ENCODE data around the gene ZNF264.
A peak's percentile ranks its signal among the peaks of the same experiment; 100 is the strongest.
"Not testable (repeated sequence)": the region's sequence is repeated elsewhere in the genome, so short reads cannot be mapped to it uniquely, and the experiment has no call there.

The ZNF264 gene

DNA sequence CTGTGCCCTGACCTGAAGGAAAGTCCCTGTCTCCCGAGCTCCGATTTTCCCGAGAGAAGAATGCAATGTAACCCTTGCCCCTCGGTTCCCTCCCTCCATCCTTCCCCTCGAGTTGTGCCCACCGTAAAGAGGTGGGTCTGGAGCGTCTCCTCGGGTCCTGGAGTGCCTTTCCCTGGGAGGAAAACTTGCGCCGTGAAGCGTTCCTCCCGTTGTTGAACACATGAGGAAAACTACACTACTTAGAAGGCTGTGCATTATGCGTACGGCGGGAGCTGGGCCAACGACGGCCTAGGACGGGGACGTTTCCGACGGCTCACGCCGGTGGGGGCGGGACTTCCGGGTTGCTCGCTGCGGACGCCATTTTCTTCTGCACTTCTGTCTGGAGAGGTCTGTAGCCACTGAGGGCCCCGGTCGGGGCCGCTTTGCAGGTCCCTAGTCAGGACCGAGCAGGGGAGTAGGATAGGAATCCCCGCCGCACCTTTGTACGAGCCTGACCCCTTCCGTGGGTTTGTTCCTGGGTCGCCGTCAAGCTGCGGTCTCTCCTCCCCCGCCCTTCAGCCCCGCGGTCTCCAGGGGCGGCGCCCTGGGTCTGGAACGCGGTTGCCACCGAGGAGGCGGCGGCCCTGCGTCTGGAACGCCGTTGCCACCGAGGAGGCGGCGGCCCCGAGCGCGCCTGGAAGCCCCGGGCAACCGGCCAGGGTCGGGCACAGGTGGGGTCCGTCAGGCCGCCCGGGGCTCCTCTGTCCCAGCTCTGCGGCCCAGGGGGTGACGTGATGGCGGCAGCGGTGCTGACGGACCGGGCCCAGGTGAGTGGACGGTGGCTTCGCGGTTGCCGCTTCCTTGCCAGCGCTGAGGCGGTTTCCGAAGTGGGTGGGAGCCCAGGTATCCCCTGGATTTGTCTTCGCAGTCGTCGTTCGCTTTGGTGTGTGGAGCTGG is at the start of gene ZNF264:
Gene ZNF264 (plus strand): TSS at position 360 of the 936 bp plus-strand sequence. CDS start 414 bp downstream, at position 774.
- DNase-seq, result peak; percentile 89

DNA sequence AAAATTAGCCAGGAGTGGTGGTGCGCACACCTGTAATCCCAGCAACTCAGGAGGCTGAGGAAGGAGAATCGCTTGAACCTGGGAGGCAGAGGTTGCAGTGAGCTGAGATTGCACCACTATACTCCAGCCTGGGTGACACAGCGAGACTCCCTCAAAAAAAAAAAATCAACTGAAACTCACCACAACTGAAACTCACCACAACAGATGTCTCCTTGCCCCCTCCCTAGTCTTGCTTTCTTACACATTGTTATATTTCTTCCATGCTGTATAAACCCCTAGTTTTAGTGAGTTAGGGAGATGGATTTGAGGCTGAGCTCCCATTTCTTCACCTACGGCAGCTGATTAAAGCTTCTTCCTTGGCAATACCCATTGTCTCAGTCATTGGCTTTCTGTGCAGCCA is 49.6 kb upstream of the ZNF264 start:
- no peak for DNase-seq

DNA sequence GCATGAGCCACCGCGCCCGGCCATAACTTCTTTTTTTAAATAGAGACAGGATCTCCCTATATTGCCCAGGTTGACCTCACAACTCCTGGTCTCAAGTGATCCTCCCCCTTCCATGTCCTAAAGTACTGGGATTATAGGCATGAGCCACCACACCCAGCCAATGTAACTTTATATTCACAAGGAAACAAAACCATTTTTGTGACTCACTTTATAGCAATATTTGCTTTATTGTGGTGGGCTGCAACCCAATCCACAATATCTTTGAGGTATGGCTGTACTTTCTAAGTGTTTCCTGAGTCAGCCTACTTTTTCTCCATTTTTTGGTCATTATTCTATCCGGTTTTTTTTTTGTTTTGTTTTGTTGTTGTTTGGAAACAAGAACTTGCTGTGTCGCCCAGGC is 38.4 kb upstream of the ZNF264 start:
- DNase-seq, result no peak

GRCh38 chr19:57161985-57162539 is 29.2 kb upstream of the ZNF264 start:
- DNase-seq, result no peak

- no peak for DNase-seq
Observed at GRCh38 chr19:57165846-57166245, 25.5 kb upstream of the ZNF264 start.

DNA sequence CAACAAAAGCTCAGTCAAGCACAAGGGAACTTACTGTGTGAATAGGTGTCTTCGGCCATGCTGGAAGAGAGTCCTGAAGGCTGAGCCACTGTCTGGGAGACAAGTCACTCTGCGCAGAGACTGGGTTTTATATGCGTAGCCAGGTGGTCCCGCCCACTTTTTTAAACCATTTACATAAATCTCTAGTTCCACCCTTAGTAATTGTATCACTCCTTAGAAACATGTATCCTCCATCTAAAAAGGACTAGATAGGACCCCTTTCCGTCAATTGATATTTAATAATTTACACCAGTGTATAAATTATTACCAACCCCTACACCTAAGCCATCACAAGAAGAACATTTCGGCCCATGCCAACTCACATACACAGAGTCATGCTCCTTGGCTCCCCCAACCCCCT is 23.9 kb upstream of the ZNF264 start, which contains the start of gene DUXA:
Gene DUXA (minus strand): TSS at position 101 of the 400 bp plus-strand sequence. CDS start 42 bp downstream, at position 59.
- DNase-seq, result no peak

DNA sequence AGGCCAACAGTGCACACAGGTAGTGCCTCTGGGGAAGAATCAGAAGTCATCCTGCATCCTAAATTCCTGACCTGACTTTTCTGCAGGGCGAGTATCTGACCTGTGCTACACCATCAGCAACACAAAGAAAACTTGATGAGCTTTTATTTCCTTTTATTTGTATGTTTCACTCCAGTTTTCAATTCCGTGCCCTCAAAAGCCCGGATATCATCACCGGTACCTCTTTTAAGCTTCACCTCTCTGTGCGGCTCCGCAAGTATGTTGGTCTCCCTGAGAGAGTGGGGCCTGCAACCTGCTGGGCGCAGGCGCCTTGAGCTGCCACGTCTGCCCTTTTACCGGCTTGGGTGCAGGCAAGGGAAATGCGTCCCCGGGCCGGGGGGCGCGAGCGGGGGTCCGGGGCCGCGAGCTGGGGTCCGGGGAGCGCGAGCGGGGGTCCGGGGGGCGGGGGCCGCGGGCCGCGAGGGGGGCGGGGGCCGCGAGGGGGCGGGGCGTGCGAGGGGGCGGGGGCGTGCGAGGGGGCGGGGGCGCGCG is 19.7 kb upstream of the ZNF264 start:
- DNase-seq, result peak; percentile 26 to 56

DNA sequence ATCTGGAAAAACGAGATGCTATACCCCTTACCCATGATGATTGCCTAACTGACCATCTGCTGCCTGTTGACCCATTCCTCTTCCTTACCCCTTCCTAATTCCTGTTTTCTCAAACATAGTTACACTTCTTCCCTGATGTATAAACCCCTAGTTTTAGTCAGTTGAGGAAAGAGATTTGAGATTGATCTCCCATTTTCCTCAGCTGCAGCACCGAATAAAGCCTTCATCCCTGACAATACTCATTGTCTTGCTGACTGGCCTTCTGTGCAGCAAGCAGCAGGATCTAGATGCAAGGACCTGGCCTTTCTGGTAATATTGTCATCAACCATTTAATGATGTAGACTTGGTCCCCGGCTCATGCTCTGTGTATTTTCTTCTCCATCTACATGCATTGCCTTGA is 999 bp upstream of the ZNF264 start:
- no peak for DNase-seq

- DNase-seq, result no peak
Observed at GRCh38 chr19:57192077-57192420, 749 bp downstream of the ZNF264 start.

DNA sequence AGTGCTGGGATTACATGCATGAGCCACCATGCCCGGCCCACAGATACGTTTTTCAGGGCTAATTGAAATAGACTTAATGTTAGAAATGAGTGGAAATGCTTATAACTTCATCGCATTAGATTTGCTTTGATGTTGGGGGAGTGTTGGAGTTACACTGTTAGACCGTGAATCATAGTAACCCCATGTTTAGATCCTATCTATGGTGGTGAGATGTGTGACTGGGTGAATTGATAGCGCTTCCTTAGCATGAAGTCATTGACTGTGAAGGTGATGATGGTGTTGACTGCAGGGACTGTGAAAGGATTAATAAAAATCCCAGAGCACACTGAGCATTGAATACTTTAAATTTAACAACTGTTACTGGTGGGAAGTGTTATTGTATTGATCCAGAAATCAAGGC is 1.7 kb downstream of the ZNF264 start:
- DNase-seq, result no peak

DNA sequence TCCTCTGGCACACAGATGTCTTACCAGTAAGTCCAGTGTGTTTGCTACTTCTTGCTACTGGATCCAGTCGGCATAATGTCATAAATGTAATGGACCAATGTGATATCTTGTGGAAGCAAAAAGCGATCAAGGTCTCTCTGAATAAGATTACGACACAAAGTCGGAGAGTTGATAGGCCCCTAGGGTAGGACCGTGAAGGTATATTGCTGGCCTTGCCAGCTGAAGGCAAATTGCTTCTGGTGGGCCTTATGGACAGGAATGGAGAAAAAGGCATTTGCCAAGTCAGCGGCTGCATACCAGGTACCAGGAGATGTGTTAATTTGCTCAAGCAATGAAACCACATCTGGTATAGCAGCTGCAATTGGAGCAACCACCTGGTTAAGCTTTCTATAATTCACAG is 6.6 kb downstream of the ZNF264 start:
- DNase-seq, result not testable (repeated sequence)

DNA sequence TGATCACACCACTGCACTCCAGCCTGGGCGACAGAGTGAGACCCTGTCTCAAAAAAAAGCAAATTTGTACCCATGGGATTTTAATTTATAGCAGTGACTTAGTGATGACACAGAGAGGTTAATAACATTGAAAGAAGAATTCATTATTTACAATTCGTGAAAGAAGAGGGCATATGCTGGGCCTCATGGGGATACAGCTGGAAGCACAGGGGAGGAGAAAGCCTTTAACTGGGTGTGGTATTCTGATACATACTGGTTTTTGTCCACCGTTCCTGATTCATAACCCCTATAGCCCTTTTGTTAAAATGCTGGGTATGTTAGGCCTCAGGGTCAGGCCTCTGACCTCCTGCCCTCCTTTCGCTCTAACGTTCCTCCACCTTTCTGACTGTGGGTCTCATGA is 10.9 kb downstream of the ZNF264 start:
- DNase-seq, result no peak

DNA sequence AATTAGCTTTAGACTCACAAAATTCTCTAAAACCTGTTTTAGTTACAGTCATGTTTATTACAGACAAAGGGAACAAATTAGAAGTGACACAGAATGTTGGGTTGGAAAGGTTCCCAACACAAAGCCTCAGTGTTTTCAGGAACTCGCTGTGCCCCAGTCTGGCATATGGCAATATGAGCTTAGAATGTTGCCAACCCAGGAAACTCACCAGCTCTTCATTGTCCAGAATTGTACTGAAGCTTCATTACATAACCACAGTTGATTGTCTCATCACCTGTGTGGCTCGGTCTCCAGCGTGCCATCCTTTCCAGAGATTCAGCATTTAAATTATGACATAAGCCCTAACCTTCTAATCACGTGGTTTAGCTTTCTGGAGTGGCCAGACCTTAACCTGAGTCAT is 19.1 kb downstream of the ZNF264 start:
- DNase-seq, result no peak

- DNase-seq, result no peak
Observed at GRCh38 chr19:57212109-57212508, 20.8 kb downstream of the ZNF264 start.

DNA sequence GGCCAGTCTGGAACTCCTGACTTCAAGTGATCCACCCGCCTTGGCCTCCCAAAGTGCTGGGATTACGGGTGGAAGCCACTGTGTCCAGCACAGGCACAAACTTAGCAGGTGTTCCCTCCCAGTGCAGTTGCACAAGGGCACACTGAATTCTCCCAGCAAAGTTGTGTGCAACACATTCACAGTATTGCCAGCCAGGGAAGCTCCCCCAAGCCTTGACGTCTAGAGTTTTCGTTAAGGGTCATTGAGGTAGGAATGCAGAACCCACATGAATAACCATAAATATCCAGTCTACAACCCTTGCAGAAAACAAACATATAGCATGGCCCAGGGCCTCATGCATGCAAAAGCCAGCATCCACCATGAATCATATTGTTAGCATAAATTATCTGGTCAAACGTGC is 36.2 kb downstream of the ZNF264 start:
- no peak for DNase-seq

GRCh38 chr19:57231686-57232085 is 40.4 kb downstream of the ZNF264 start:
- DNase-seq, result no peak

GRCh38 chr19:57233207-57233606 is 41.9 kb downstream of the ZNF264 start:
- DNase-seq, result no peak

DNA sequence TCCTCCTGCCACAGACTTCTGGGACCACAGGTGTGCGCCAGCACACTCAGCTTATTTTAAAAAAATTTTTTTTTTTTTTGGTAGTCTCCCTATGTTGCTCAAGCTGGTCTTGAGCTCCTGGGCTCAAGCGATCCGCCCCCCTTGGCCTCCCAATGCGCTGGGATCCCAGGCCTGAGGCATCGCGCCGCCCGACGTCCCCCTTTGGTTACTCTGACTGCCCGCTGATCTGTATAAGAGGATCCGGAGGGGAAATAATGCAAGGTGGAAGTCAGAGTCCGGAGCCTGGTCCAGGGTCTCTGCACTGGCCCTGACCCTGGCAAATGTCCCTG is 48.6 kb downstream of the ZNF264 start:
- DNase-seq, result no peak

GRCh38 chr19:57240311-57241090 is 49.2 kb downstream of the ZNF264 start, which contains the start of gene ZNF805:
TSS of gene ZNF805 (plus strand) at chr19:57240632. CDS start at chr19:57240892, 260 bp downstream.
- peak; percentile 97 for DNase-seq

DNA sequence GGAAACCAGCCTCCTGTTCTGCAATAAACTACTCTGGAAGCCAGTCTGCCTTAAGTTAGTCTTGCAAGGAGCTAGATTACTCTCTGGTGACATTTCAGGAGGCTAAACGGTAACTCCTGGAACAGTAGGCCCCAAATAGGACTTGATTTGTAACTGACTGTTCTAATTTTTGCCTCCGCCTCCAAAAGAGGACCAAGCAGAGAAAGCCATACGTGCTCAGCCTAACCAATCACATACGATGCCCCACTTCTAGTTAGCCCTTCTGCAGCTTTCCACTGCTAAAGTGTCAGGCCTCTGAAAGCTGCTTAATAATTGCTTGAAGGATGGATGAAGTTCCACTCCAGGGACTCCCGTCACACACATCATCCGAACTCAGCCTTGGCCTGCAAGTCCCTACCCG is 49.9 kb downstream of the ZNF264 start:
- no peak for DNase-seq

DNA sequence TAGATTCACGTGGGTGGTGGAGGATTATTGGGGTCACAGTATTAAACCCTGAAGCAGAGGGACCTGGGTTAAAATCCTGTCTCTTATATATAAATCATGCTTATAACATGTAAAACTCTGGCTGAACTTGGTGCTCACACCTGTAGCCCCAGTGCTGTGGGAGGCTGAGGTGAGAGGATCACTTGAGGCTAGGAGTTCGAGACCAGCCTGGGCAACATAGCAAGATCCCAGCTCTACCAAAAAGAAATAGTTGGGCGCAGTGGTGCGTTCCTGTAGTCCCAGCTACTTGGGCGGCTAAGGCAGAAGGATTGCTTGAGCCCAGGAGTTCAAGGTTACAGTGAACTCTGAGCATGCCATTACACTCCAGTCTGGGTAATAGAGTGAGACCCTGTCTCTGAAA is 51.5 kb downstream of the ZNF264 start:
- no peak for DNase-seq

- no peak for DNase-seq
Observed at GRCh38 chr19:57244513-57244912, 53.2 kb downstream of the ZNF264 start.

- DNase-seq, result no peak
Observed at GRCh38 chr19:57245066-57245465, 53.8 kb downstream of the ZNF264 start.

Measured in CD4-positive, alpha-beta T cell treated with Interleukin-4 for 1 hour (primary cell).